ENCODE measurements around the gene SKP1. TPM values are rescaled to one million over a fixed set of nuclear protein-coding genes. Genes with fewer than 3 reads are reported as not detected.

The SKP1 gene
- total RNA-seq, 1 experiment from 2014 or later: 348 TPM

GRCh38 chr5:134141331-134142050 lies 35.3 kb downstream of the SKP1 start:
- H3K23ac ChIP-seq (ENCODE audit: insufficient read length, low read depth, low read length): no peak overlapping the region
- H3K27me3 ChIP-seq (ENCODE audit: insufficient read depth, low read length): no peaks in the 10 kb centered on the region
- H4K8ac ChIP-seq (replicated peaks; ENCODE audit: insufficient read length, low read depth, low read length): no peak overlapping the region
- Mint-ChIP-seq H3K27ac (peak overlapping the region in 2 of 3 experiments; percentile 1 to 63; a peak in 4 of 7 replicates), H3K27me3 (ENCODE audit: low read depth) (no peaks in the 10 kb centered on the region), H3K4me1 (peaks cover 10 to 20% of the 10 kb centered on the region in 2 experiments; a peak in 3 of 4 replicates), H3K4me3 (no peak overlapping the region), H3K36me3 (ENCODE audit: insufficient read depth in 1 of 3, low read depth in 3 of 3) (peaks cover 9 to 41% (median 31%) of the 10 kb centered on the region in 3 experiments; a peak in 6 of 7 replicates), H3K9me3 (no peaks in the 10 kb centered on the region)
- H2BK5ac ChIP-seq (ENCODE audit: insufficient read length, low read length): no peak overlapping the region
- H2BK20ac ChIP-seq (ENCODE audit: low read depth, low read length, poor library complexity, severe bottlenecking): no peak overlapping the region
- H3K23me2 ChIP-seq (ENCODE audit: insufficient read length, low read depth, low read length, poor library complexity, severe bottlenecking): no peaks in the 10 kb centered on the region
- no peak overlapping the region for H3T11ph ChIP-seq (ENCODE audit: low read length)
- H3K18ac ChIP-seq (ENCODE audit: insufficient read length, low read depth, low read length): no peak overlapping the region
- no peak overlapping the region for H2AK5ac ChIP-seq (ENCODE audit: insufficient read length, low read length)
- H2AFZ ChIP-seq (ENCODE audit: low read length): no peak overlapping the region
- no peak overlapping the region for H4K5ac ChIP-seq (ENCODE audit: insufficient read length, low read depth, low read length)
- H2BK12ac ChIP-seq (ENCODE audit: insufficient read length, low read depth, low read length): no peak overlapping the region
- no peak overlapping the region for H4K91ac ChIP-seq (ENCODE audit: insufficient read length, low read depth, low read length)
- H4K20me1 ChIP-seq (ENCODE audit: control insufficient read depth, insufficient read depth, insufficient read length): peaks cover 4% of the 10 kb centered on the region
- no peak overlapping the region for H3K4ac ChIP-seq (ENCODE audit: low read depth, low read length)
- no peak overlapping the region for H3K27ac ChIP-seq (ENCODE audit: insufficient read length, low read depth, low read length)
- H3K79me1 ChIP-seq (ENCODE audit: insufficient read depth, low read depth, low read length, poor library complexity, severe bottlenecking): peaks cover 6% of the 10 kb centered on the region
- H2BK120ac ChIP-seq (ENCODE audit: low read depth, low read length, poor library complexity, severe bottlenecking): no peak overlapping the region
- no peak overlapping the region for H3K56ac ChIP-seq (ENCODE audit: insufficient read length, low read depth, low read length)
- no peaks in the 10 kb centered on the region for H3K4me1 ChIP-seq (ENCODE audit: insufficient read depth, low read length)
- no peak overlapping the region for H3K4me2 ChIP-seq (ENCODE audit: insufficient read depth, insufficient read length, low read length)
- no peak overlapping the region for H3K14ac ChIP-seq (ENCODE audit: insufficient read depth, low read length)
- no CpG with 5 or more reads among the region's 9 CpGs for WGBS (ENCODE audit: extremely low coverage, insufficient read length, low lambda C conversion rate)
- no peak overlapping the region for H3K9ac ChIP-seq (ENCODE audit: extremely low read depth, insufficient read length, low read length)
- H2BK15ac ChIP-seq (ENCODE audit: low read depth, low read length): no peak overlapping the region
- no peaks in the 10 kb centered on the region for H3K79me2 ChIP-seq (ENCODE audit: insufficient read depth, low read length)
- DNase-seq: peak; percentile 24
- no peaks in the 10 kb centered on the region for H3K9me3 ChIP-seq (ENCODE audit: control insufficient read depth, low read depth, low read length)
- no peak for TF ChIP-seq CTCF (conservative IDR thresholded peaks at IDR 0.05)
